ENCODE data around the gene SCUBE3. TPM values are rescaled to one million over a fixed set of nuclear protein-coding genes. Genes with fewer than 3 reads are reported as not detected.

Gene SCUBE3
- total RNA-seq (2014; rRNA removed; shearing (Covaris generic)) = 0.02 TPM in 1 of 2 replicates, not detected in the other

DNA sequence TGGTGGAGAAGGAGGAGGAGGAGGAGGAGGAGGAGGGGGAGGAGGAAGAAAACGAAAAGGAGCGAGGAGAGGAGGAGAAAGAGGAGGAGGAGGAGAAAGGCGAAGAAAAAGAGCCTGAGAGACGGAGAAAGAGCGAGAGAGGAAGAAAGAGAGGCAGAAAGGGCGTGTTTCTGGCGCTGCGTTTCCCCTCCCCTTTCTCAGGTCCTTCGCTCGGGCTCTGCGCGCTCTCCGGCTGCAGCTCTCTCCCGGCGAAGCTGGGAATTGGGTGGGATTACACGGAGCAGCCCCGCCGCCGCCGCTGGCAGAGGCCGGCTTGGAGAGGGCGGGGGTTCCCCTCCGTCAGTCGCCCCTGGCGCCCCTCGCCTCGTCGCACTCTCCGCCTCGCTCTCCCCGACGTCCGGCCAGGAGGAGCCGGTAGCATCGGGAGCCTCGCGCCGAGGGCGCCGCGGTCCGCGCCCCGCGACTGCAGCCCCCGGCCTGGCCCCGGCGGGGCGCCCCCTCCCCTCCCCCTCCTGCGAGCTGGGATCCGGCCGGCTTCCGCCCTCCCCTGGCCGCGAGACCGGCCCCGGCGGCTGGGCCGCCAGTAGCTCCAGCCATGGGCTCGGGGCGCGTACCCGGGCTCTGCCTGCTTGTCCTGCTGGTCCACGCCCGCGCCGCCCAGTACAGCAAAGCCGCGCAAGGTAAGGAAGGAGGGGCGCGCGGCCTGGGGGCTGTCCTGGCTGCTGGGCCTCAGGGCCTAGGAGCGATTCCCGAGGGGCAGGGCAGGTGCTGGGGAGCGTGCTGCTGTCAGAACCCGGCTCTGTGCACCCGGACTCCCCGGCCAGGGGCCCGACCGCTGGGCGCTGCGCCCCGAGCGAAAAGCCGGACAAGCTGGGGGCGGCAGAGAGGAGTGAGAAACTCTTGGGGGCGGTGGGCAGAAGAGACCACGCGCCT is at the start of gene SCUBE3:
SCUBE3 (plus strand) TSS at position 133 of the 933 bp plus-strand sequence; CDS start at position 596, 463 bp downstream.
- DNase-seq (ENCODE audit: low spot score) = no peak

DNA sequence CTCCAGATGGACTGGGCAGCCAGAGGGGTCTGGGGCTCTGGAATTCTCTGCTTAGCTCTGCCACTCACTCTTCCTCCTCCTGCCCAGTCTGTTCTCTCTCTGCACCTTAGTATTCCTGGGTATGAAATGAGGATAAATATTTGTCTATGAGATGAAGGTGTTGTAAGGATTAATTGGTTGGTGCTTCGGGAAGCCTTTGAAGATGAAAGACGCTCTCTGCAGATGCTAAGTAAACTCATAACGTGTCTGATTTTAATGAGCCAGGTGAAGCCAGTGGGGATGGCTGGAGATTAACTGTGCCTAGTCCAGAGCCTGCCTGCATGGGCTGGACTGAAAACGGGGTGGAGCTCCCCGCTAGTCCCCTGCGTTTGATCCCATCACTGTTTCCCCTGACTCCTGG is 49.5 kb upstream of the SCUBE3 start:
- no peak for DNase-seq (ENCODE audit: low spot score)

DNA sequence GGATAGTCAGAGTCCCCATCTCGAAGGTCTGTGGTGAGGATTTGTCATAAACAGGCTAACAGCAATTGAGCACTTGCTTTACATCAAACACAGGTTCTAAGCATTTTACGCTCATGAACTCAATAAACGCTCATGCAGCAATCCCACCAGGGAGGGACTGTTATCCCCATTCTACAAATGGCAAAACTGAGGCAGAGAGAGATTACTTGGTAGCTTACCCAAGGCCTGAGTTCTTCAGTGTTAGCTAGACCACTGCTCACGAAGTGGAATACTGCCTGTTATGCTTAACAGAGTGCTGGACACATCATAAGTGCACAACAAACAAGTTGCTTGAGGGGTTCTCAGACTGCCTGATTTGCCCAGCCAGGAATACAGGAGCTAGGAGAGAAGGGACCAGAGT is 48.9 kb upstream of the SCUBE3 start:
- no peak for DNase-seq (ENCODE audit: low spot score)

DNA sequence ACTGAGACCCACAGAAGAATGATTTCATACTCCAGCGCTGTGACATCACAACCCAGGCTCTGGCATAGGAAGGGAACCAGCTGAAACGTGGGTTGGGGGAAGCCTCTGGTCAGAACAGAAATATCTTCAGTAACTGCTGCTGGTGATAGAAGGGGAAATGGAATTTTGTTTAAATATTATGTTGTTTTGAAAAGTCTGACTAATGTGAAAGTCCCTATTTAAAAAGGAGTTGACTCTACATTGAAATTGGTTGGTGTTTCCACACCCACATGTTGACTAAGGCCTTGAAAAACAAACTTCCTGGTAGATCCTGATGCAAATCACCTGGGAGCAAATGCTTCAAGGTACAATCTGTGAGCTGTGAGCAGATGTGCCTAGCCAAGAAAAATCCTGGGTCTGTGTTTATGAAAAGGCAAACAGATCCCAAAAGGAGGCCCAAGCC is 48.1 kb upstream of the SCUBE3 start:
- DNase-seq (ENCODE audit: low spot score) = no peak

DNA sequence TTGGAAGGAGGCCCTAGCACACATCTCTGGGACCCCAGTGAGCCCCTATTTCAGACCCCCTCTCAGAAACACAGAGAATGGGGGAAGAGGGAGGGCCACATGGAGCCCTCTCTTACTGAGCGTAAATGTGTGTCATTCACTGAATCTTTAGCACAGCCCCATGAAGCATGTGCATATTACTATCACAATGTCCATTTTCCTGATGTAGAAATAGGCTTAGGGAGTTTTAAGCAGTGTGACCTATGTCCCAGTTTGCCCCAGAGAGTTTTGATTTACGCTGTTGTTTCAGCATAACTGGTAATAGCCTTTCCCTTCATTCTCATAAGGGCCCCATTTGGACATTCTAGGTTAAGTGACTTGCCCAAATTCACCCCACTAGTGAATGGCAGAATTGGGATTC is 47.6 kb upstream of the SCUBE3 start:
- no peak for DNase-seq (ENCODE audit: low spot score)

DNA sequence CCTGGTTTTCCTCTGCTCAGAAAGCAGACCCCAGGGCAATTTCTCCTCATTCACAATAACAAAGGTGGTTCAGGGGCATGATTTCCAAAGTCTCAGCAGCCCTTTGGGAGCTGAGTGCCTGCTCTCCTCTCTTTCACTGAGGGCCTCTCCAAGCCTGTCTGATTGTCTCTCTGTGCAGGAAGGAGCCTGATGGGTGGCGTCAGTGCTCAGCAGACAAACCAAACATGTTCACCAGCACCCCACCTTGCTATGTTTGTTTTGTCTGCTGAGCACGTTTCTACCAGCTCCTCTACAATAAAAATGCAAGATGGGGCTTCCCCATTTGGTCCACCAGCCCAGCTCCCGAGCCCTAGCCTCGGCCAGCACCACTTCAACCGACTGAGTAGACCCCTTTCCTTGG is 47.2 kb upstream of the SCUBE3 start:
- DNase-seq (ENCODE audit: low spot score) = no peak

DNA sequence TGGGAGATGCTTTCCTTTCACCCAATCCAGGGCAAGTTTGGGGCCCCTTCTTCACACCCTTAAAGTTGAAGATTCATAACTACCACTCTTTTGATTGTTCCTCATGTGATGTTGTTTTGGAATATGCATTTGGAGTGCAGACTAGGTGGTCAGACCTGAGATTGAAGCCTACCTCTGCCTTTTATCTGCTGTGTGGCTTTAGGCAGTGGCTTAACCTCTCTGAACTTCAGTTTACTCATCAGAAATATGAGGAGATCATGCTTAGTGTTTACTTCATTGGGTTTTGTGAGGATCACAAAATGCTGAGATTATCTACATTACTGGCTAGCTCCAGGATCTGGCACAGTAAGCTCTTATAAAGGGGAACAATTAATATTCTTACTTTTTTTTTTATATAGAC is 46.3 kb upstream of the SCUBE3 start:
- no peak for DNase-seq (ENCODE audit: low spot score)

DNA sequence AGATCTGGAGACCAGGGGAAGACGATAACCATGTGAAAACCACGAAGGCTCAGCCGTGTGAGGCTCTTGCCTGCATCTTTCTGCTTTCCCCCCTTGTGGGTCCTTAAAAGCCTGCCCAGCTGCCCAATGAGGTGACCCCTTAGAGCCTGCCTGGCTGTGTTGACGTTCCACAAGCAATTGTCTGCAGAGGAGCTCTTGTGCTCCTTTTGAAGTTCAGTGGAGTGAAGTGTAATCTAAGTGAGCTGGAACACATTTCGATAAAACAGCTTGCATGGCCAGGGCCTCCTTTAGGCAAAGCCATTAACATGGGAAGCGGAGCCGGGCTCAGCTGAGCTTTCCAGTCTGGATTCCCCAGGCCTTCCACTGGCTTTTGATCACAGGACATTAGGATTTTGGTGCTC is 45.3 kb upstream of the SCUBE3 start:
- no peak for DNase-seq (ENCODE audit: low spot score)

DNA sequence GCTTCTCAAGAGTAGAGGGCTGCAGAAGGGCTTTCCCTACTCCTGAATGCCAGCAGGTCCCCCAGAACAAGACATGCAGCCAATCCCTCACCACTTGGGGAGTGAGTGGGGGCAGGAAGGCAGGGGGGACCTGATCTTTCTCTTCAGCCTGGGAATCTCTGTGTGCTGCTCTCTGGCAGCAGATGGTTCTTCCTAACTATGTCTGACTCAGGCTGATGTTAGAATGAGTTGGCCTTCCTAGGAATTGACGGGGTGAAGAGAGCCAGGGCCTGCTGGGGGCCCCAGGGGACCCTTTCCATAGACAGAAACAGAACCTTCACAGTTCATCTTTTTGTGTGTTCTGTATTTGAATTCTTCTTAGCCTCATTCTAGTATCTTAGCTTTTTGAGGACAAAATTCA is 43.6 kb upstream of the SCUBE3 start:
- no peak for DNase-seq (ENCODE audit: low spot score)

DNA sequence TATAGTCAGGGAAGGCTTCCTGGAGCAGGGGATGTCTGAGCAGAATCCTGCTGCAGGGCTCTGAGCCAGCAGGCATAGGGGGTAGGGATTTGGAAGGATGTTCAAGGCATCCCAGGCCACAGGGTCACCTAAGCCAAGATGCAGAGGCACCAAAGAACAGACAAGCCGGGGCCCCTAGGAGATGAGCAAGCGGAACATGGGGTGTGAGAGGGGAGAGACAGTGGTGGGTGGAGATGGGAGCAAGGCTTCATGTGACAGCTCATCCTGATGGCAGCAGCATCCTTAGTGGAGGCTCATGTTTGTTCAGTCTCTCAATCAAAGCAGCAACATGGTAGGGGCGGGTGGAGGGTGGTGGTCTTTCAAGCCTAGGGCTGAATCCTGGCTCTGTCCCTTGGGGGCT is 42.9 kb upstream of the SCUBE3 start:
- DNase-seq (ENCODE audit: low spot score) = no peak

DNA sequence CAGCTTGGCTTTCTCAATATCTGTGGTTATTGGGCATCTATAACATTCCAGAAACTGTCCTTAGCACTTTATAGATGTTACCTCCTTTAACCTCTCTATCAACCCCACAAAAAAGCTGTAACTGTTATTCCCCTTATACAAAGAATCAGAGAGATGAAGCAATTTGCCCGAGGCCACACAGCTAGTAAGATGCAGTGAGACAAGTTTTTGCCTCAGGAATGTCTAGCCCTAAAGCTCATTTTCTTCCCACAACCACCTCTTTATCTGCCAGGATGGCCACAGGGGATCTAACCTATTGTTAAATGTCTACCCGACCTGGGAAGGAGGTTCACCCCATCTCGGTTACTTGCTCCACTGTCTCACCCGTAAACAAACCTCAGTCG is 40.7 kb upstream of the SCUBE3 start:
- no peak for DNase-seq (ENCODE audit: low spot score)

DNA sequence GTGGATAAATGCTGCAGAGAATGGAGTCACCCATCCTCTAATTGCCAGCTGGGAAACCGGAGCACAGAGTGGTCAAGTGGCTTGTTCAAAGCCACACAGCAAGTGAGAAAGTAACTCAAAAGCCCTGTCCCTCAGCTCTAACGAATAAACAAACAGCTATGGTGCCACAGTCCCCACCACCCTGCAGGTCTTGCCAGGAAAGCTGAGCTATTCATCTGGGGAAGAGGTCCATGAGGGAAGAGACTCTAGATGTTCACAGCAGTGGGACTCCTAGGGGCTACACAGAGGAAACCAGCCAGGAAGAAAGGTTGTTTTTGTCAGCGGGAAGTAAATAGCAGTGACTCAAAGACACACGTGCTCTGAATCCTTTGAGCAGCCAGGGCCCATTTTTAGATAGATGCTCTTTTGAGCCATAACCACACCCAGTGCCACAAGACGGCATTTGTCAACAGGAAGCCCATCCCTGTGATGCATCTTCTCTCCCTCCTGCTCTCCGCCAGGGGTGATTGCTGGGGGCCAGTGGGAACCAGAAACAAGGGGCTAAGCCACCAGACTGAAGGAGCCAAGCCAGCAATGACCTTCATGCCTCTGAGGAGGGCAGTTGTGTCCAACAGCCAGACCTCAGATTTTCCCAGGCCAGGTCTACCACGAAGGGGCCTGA is 40.2 kb upstream of the SCUBE3 start:
- DNase-seq (ENCODE audit: low spot score) = no peak

DNA sequence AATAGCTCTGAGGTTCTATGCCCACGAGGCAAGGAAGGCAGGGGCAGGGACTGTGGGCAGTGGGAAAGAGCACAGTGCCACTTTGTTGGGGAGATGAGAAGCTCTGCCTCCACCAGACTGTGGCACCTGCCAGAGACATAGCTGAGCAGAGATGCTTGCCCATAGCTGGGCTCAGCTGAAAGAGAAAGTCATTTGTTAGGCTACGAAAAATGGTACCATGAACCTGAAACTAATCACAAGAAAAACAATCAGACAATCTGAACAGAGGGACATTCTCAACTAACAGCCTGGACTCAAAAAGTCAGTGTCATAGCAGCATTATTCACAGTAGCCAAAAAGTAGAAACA is 39.7 kb upstream of the SCUBE3 start:
- no peak for DNase-seq (ENCODE audit: low spot score)

DNA sequence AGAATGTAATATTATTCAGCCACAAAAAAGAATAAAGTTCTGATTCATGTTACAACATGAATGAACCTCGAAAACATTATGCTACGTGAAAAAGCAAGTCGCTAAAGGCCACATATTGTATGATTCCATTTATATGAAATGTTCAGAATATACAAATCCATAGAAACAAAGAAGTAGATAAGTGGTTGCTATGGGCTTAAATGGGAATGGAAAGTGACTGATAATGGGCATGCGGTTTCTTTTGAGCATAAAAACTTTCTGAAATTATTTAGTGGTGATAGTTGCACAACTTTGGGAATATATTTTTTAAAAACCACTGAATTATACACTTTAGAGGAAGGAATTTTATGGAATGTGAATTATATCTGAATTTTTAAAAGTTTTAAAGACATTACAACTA is 39.3 kb upstream of the SCUBE3 start:
- DNase-seq (ENCODE audit: low spot score) = no peak

DNA sequence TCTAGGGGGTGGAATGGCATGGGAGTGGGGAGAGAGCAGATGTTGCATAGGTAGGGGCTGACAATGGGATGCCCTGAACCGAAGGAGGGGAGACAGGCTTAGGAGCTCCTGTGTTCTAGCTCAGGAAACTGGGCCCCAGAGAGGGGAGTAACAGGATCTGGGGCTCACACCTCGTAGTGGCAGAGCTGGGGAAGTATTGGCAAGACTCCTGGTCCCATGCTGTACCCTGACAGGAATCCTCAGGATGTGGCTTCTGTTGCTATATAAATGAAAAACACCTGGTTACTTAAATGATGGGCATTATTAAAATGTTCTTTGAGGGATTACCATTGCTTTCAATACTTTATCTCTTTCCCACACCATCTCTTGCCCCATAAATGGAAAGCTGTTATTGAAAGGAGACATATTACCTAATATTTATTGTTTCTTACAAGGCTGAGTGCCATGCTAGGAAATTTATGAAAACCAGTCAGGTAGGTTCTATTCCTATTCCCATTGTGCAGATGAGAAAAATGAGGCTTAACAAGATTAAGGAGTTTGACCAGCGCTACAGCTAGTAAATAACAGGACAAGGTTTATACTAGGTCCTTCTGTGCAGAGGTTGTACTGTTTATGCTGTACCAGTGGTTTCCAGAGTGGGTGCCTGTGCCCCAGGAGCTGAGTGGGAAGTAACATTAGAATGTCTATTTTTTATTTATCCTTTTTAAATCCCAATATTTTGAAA is 37.3 kb upstream of the SCUBE3 start:
- DNase-seq (ENCODE audit: low spot score) = no peak

DNA sequence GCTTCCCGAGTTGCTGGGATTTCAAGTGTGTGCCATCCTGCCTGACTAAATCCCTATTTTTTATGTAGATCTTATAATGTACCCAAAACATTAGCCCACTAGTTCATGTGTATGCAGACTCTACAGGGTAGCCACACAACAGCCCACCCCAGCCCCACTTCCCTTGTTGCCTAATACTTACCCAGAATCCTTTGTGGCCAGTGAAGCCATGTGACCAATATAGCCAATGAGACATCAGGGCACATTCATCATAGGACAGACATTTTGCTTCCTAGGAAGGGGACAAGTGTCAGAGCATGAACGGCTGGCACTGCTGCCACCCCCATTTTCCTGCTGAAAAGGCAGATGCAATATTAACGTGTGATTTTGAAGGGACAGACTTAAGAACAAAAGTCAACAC is 36.6 kb upstream of the SCUBE3 start:
- no peak for DNase-seq (ENCODE audit: low spot score)

DNA sequence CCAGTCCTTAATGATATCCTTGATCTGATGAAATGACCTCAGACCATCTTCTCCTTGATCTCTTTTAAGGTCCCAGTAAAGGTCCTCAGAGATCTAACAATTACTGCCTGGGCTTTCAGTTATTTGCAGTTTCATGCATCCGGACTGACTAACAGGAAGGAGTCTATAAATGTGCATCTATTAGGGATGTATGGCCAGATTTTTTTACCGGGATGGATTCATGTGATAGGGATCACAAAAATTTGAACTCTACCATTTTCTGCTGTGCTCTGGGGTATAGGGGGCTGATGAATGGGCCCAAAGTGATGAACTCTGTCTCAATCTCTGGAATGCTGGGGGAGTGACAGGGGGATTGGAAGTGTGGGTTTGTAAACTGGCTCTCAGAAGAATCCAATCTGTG is 36.2 kb upstream of the SCUBE3 start:
- DNase-seq (ENCODE audit: low spot score) = no peak

DNA sequence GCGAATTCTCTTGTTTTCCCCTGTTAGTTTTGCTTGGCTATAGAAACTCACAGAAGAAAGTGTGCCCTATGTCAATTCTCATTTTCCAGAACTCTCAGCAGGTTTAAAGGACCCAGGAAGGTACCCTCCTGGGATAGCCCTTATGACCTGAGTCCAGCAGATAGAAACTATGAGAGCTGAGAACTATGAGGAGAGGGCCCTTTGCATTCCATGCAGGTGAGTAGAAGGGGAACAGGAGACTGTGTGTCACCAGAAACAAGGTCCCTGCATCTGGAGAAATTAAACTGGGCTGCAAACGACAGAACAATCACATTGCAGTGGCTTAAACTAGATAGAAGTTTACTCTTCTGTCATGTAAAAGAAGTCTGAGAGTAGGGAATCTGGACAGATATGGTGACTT is 35.7 kb upstream of the SCUBE3 start:
- DNase-seq (ENCODE audit: low spot score) = no peak

DNA sequence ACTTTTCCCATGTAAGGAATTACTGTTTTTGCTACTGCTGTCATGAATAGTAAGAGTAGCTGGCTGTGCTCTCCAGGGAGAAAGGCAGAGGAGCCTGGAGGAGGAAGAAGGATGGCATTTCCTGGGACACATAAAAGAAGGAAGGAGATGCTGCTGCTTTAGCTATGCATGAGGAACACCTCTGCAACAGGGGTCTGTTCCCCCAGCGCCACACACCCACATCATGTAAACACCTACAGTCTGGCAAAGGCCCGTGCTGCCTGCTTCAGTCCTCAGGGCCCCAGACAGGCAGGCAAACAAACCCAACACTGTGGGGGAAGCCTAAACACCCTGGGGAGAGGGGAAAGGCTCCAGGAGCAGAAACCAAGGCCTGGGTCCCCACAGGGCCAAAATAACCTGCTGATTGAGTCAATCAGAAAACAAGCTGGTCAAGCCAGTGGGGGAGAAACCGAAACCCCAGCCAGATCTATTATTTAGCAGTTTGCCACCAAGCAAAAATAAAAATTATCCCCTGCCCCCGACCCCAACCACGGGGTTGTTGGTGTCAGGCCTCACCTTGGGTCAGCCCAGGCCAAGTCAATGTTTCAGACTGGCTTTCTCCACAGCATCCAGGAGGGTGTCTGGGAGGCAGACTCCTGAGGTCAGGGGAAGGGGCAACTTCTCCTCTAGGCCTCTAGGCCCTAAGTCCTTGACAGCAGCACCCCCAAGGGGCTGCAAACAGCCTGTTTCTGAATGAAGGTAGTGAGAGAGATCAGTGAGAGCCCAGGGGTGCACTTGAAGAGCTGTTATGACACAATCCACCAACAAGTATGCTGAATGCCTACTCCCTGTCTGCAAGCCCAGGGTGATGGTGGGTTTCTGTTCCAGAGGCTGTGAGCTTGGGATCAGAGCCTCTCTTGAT is 34.6 kb upstream of the SCUBE3 start:
- no peak for DNase-seq (ENCODE audit: low spot score)

DNA sequence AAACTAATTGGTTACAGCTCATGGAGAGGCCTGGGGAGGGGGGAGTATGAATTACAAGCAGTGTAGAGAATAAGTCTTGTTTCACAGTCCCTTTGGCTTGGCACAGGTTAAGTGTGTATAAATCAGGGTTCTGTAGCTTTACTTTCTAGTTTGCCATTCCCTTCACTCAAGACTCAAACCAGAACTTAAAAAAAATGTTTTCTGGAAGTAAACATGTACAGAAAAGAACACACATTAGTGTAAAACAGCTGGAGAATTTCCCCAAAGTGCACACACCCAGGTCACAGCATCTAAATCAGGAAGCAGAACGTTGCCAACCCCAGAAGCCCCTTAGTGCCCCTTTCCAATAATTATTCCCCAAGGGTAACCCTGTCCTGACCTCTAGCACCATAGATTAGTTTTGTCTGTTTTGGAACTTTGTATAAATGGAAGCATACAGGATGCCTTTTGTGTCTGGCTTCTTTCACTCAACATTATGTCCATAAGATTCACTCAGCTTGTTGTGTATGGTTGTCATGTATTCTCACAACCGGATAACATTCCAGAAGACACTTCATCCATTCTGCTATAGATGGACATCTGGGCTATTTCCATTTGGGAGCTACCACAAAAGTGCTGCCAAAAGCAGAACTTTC is 33.7 kb upstream of the SCUBE3 start:
- DNase-seq (ENCODE audit: low spot score) = no peak

DNA sequence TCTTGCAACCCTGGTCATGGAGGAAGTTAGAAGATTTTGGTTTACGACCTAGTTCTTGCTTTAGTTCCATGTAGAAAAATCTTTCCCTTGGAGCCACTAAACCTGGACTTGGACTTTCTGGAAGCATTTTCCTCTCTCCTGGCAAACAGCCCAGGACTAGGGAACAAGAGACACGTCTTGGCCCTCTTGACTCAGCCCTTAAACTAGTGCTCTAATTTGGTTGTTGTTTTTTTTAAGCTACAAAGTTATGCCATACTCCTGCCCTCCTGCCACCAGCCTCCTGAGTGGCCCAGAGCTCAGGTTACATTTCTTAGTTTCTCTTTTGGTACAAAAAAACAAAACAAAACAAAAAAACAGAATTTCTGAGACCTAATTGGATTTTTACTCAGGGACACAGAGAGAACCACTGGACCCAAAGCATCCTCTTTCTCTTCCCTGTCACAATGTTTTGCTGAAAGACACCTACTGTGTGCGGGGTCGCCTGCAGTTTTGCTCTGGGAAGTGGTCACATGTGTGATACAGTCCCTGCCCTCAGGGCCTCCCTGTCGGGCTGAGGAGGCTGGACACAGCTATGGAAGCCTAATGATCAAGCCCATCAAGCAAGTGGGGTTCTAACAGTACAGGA is 32.3 kb upstream of the SCUBE3 start:
- peak; percentile 80 for DNase-seq (ENCODE audit: low spot score)
